Activated CD4-positive, alpha-beta T cell treated with anti-CD3 and anti-CD28 coated beads, Interleukin-2, amount 50 U/mL, for 1 hour (primary cell): ENCODE measurements around the gene RAPGEF1.

Source experiments
- DNase-seq: peaks from one replicate; pipeline ENCODE4 v3.0.0-alpha.2; 2020

The RAPGEF1 gene

DNA sequence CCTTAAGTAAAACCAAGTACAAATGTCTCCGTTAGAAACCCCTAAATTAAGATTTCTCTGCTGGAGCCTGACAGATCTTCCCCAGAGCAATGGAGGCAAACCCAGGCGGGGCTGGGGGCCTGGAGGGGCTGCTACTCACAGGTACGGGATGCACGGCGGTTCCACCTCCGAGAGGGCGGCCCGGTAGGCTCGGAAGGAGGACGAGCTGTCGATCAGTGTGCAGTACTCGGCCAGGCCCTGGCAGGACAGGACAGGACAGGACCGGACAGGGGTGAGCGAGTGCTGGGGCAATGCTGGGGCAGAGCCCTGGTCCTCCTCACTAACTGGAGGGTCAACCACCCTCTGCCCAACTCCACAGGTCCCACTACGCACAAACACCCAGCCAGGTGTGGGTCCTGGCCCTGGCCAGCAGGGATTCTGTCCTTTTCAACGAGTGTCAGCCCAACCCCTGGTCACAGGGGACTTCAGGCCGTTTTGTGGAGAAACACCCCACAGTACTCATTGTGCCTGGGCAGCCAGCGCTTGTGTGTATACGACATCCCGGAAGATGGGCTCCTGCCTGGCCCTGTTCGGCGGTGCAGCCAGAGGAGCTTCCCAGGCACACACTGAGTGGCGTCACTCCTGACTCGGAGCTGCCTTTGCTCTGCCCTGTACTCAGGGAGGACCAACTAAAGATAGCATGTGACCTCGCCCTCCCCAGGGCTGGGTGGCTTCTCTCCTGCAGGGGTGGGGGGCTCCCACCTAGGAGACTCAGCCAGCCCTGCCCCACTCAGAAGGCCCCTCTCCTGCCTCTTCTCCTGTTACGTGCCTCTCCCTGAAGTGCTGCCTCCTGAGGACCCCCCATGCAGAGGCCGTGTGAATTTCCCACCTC, 157.2 kb downstream of the RAPGEF1 start:
- no peak for DNase-seq

GRCh38 chr9:131582056-131582455, 157.8 kb downstream of the RAPGEF1 start:
- no peak for DNase-seq

DNA sequence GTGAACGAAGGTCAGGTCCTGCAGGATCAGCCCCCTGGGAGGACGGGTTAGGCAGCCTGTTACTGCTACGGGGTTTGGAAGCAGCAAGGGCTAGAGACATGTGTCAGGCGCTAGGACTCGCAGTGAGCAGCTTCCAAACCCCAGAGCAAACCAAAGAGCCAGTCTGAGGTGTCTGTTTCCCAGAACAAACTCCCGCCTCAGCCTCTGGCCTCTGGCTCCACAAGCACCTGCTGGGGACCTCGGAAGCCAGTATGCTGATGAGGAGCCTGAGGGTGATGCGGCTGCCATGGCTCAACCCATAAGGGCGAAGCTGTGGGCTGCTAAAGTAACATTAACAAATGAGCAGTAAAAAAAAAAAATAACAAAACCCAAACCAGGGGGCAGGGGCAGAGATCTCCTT, 159.5 kb downstream of the RAPGEF1 start:
- no peak for DNase-seq

DNA sequence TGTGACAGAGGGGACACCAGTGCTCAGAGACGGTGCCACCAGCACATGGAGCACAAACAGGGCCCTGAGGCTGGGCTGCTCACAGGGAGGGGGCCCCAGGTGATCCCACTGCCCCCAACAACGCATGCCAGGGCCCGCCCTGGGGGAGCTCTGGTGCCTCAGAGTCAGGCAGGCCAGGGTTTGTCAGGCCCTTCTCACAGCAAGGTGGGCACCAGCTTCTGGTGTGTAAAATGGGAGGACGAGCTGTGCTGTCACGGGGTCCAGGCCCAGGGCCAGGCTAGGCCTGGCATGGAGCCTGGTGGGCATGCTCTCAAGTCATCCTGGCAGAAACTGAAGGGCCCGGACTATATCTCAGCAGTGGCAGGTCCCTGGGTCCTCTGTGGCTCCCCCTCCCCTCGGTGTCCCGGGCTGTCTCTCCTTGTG, 160.1 kb downstream of the RAPGEF1 start:
- no peak for DNase-seq

GRCh38 chr9:131578731-131579504, 161.0 kb downstream of the RAPGEF1 start:
- peak; percentile 51 for DNase-seq

- no peak for DNase-seq
These were observed 161.9 kb downstream of the RAPGEF1 start for GRCh38 chr9:131578021-131578420.

- no peak for DNase-seq
These were observed 162.6 kb downstream of the RAPGEF1 start for GRCh38 chr9:131577005-131578000.

DNA sequence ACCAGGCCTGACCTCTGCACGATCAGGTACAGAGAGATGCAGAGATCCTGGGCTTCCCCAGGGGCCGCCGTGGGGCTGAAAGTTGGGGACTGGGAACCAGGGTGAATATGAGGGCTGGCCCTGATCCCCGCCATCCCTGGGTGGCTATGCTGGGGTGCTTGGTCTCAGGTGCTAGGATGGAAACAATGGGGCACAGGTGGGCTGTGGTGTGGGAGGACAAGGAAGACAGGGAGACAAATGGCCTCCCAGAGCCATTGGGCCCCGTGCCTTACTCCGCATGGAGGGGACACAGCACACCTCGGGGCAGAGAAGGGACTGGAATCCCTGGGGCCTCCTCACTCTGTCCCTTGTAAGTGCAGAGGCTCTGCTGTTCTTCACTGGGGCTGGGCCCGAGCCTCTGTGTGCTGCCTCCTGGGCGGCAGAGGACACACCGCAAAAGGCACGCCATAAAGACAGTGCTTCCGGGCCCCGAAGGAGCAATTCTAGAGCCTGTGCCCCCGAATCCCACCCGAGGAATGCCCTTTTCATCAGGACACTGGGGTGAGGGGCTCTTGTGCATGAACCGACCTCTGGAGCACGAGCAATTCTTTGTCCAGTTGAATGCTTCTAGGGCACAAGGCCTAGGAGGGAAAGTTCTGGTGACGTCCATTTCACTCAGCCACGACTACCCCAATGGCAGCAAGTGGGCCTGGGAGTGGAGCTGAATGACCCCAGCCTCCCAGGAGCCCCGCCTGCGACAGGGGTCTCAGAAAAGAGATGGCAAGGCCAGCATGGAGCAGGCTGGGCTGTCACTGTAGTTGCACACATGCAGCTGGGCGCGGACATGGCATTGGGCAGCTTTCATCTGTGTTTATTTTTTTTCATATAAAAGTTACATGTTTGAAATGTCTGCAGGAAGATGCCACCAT, 163.7 kb downstream of the RAPGEF1 start:
- DNase-seq: no peak

DNA sequence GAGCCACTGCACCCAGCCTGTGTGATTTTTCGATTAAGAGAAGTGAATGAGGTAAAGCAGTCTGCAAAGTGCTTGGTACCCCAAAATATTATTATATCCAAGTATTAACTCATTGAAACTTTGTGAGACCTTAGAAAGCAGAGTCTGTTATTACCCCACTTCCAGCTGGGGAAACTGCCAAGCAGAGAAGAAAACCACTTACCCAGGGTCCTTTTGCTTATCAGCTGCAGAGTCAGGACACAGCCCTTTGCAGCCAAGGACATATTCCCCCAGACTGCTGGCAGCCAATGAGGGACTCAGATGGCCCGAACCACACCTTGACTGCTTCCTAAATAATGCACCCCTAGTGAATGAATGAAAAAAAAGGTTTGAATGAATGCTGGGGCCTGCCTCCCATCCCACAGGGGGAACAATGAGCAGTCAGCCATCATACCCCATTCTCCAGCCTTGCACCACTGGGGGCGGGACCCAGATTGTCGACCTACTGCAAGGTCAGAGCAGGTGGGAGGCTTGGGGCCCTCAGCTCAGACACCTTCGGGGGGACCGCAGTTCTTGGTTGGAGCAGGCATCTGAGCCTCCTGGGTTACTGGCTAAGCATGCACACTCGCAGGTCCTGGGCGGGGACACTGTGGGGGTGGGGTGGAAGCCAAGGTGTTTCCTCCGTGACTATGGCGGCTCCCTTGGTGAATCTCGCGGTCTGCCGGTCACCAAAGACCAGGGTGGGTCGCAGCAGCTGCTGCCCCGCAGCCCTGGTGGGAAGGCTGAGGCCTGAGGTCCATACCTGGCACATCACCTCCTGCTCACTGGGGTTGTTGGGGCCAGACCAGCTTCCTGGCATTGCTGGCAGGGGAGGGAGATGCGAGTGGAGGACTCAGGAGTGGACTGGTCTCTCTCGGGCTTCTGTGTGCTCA, 164.9 kb downstream of the RAPGEF1 start:
- no peak for DNase-seq

- no peak for DNase-seq
These were observed 172.0 kb downstream of the RAPGEF1 start for GRCh38 chr9:131567910-131568309.

DNA sequence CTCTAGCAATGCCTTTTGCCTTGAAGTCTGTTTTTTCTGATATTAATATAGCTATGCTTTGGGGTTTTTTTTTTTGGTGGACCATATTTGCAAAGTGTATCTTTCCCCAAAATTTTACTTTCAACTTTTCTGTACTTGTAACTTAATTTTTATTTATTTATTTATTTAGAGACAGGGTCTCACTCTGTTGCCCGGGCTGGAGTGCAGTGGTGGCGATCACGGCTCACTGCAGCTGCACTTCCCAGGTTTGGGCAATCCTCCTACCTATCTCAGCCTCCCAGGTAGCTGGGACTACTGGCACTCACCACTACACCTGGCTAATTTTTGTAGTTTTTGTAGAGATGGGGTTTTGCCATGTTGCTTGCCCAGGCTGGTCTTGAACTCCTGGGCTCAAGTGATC, 173.7 kb downstream of the RAPGEF1 start:
- DNase-seq: no peak

DNA sequence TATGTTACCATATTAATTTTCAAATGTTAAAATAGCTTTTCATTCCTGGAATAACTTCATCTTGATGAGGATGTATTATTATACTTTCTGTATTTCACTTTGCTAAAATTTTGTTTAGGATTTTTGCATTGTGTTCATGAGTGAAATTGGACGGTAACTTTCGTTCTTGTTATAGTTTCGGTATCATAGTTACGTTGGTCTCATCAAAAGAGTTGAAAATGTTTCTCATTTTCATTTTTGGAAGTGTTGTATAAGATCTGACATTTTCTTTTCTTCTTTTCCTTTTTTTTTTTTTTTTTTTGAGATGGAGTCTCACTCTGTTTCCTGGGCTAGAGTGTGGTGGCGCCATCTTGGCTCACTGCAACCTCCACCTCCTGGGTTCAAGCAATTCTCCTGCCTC, 174.5 kb downstream of the RAPGEF1 start:
- no peak for DNase-seq

GRCh38 chr9:131562032-131562959, 177.6 kb downstream of the RAPGEF1 start:
- no peak for DNase-seq

GRCh38 chr9:131559421-131560000, 180.4 kb downstream of the RAPGEF1 start:
- no peak for DNase-seq

- DNase-seq: no peak
These were observed 181.9 kb downstream of the RAPGEF1 start for GRCh38 chr9:131557855-131558548.

DNA sequence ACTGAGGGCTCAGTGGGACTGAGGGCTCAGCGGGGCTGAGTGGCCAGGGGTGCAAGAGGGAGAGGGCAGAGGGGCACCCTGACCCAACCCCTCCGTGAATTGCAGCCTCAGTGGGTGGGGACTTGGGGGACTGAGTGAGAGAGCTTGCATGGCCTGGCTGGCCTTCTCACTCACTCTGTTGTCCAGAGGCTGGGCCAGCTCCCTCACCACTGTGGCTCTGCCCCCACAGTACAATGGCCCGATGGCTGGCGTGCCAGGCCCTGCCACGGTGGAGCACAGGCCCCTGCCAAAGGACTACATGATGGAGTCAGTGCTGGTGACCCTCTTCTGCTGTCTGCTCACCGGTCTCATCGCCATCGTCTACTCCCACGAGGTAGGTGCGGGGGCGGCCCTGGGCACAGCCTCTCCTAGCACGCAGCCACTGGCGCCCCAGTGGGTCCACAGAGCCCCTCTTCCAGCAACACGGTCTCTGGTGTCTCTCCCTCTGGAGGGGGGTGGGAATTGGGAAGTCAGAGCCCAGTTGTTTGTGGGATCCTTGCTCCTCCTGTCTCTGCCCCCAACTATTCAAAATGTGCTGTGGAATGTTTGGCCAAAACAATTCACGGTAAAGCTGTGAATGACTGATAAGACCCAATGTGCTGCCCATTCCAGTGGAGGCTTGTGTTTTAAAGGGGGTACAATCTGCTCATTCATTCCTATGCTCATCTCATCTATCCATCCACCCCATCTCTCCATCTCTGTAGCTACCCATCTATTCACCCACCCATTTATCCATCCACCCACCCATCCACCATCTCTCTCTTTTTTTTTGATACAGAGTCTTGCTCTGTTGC, 183.8 kb downstream of the RAPGEF1 start:
- no peak for DNase-seq

- no peak for DNase-seq
These were observed 185.0 kb downstream of the RAPGEF1 start for GRCh38 chr9:131554843-131555351.
